Breast epithelium (tissue), 3 donors: ENCODE results near the gene GLRA1.

Experiments used
- POLR2A ChIP-seq: fragments of 450-650 bp; IDR thresholded peaks from one replicate; pipeline ENCODE4 v1.6.1; 2016; ENCODE audit warnings: antibody characterized with exemption, mild to moderate bottlenecking, moderate library complexity
- POLR2AphosphoS5 ChIP-seq, 3 donors: sonication (generic); formaldehyde crosslinking; IDR thresholded peaks; one replicate each; pipeline ENCODE4 v1.6.1; 2017; ENCODE audit warnings: antibody characterized with exemption in 3 of 3
- TF ChIP-seq, protein P1 (sequence below), 3 donors: fragments of 450-650 bp; IDR thresholded peaks; one replicate each; pipeline ENCODE4 v1.5.1; 2016 to 2017; ENCODE audit warnings: antibody characterized with exemption in 3 of 3, mild to moderate bottlenecking in 3 of 3, moderate library complexity in 3 of 3

GRCh38 chr5:151903243-151903653 is 21.4 kb downstream of the GLRA1 start:
- TF ChIP-seq, protein P1, sequence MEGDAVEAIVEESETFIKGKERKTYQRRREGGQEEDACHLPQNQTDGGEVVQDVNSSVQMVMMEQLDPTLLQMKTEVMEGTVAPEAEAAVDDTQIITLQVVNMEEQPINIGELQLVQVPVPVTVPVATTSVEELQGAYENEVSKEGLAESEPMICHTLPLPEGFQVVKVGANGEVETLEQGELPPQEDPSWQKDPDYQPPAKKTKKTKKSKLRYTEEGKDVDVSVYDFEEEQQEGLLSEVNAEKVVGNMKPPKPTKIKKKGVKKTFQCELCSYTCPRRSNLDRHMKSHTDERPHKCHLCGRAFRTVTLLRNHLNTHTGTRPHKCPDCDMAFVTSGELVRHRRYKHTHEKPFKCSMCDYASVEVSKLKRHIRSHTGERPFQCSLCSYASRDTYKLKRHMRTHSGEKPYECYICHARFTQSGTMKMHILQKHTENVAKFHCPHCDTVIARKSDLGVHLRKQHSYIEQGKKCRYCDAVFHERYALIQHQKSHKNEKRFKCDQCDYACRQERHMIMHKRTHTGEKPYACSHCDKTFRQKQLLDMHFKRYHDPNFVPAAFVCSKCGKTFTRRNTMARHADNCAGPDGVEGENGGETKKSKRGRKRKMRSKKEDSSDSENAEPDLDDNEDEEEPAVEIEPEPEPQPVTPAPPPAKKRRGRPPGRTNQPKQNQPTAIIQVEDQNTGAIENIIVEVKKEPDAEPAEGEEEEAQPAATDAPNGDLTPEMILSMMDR (IDR thresholded peaks at IDR 0.05) = no peak
- TF ChIP-seq POLR2A = no peak
- no peak for TF ChIP-seq POLR2AphosphoS5 (IDR thresholded peaks at IDR 0.05)
